ENCODE data around the gene PHOX2A.
"Not testable (repeated sequence)": the region's sequence is repeated elsewhere in the genome, so short reads cannot be mapped to it uniquely, and the experiment has no call there.

Gene PHOX2A

DNA sequence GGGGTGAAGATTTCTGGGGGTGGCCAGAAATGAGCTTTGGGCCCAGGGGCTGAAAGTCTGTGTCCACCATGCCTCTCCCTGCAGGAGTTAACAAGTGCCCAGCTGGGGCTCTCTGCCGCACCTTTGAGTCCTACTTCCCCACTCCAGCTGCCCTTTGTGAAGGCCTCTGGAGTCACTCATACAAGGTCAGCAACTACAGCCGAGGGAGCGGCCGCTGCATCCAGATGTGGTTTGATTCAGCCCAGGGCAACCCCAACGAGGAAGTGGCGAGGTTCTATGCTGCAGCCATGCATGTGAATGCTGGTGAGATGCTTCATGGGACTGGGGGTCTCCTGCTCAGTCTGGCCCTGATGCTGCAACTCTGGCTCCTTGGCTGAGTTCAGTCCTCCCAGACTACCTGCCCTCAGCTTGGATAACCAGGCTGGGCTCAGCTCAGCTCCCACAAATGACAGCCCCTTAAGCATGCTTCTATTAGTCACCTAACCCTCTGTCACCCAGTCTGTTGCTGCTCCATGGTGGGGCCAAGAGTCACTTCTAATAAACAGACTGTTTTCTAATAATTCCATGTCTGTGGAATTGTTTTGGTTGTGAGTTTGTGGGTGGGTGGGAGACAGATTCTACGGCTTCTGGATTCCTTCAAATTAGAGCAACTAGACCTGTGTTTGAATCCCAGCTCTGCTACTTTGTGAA is 22.4 kb downstream of the PHOX2A start:
- DNase-seq, result no peak

DNA sequence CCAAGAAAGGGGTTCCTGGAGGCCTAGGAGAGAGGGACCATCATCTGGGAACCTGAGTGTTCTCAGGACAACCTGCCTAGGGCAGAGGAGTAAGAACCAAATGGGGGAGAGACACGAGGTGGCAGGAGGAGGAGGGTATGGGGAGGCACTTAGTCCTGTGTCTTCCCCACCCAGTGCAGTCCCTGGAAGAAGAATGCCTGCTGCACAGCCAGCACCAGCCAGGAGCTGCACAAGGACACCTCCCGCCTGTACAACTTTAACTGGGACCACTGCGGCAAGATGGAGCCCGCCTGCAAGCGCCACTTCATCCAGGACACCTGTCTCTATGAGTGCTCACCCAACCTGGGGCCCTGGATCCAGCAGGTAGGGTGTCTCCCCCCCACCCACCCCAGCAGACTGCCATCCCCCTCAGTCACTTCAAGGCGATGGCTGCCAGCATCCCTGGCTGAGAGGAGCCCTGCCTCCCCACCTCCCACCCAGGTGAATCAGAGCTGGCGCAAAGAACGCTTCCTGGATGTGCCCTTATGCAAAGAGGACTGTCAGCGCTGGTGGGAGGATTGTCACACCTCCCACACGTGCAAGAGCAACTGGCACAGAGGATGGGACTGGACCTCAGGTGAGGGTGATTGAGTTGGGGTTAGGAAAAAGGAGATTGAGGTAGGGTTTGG is 23.1 kb downstream of the PHOX2A start:
- DNase-seq, result no peak

DNA sequence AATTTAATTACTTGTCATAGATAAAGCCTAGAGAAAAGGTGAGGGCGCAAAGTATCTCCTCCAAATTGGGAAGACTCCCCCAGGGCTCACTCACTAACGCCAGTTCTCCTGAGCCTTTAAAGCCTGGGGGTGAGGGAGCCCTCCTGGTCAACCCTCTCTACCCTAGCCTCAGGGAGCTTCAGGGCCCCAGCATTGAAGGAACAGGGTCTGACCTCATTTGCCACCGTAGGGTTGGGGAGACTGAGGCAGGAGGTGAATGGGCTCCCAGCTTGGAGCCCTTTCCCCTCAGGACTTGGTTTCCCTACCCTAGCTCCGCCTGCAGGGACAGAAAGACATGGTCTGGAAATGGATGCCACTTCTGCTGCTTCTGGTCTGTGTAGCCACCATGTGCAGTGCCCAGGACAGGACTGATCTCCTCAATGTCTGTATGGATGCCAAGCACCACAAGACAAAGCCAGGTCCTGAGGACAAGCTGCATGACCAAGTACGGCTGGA is 25.7 kb downstream of the PHOX2A start:
- no peak for DNase-seq

DNA sequence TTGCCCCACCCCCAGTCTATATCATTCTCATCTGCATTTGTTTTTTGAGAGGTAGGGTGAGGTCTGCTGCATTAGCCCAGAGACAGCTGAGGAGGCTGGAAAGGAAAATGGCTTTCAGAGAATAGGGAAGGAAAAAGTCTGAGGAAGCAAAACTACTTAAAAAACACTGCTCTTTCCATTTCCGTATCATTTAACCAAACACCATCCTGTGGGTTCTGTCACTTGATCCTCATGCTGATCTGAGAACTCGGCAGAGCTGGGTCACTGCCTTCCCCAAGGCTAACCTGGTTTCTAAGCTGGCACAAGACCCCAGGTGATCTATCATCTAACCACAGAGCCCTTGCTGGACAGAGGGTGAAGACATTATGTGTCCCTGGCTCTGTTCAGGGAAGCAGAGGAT is 26.1 kb downstream of the PHOX2A start:
- no peak for DNase-seq

DNA sequence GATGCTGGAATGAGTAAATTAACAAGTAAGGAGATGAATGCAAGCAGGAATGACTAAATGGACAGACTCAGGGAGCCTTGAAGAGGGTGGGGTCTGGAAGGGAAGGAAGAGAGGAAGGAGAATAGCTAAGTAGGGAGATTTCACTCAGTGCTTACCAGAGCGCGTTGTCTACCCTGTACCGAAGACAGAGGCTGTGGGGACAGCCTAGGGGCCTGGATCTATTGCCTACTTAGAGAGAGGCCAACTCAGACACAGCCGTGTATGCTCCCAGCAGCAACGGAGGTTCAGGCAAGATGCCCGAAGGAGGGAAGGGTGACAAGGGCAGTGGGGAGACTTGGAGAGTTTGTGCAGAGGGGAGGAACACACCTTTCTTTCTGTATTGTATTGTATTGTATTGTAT is 27.3 kb downstream of the PHOX2A start, which contains the start of gene FOLR2:
Gene FOLR2, plus strand, starts transcription at position 157 of the 400 bp plus-strand sequence. CDS start 1,791 bp downstream, outside the sequence.
- DNase-seq, result no peak

DNA sequence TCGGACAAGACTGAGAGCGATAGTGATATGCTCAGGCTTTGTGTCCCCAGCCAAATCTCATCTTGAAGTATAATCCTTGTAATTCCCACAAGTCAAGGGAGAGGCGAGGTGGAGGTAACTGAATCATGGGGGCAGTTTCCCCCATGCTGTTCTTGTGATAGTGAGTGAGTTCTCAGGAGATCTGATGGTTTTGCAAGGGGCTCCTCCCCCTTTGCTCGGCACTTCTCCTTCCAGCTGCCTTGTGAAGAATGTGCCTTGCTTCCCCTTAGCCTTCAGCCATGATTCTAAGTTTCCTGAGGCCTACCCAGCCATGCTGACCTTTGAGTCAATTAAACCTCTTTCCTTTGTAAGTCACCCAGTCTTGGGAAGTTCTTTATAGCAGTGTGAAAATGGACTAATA is 34.9 kb downstream of the PHOX2A start:
- DNase-seq, result no peak

DNA sequence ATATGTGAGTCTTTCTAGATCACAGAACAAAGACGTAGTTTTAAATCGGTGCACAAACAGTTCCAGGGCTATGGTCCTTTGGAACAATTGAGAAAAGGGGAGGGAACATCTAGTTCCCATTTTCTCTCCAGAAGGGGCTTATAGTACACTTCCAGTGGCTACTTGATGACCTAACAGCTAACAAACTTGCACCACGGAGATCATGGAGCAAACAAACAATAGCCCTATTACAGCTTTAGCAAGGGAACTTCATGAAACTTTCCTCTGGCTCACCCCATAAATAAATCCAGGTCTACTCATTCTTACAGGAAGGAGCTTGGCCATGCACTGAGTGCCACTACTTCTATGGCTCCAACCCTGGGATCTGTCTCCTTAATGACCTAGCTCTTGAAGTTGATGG is 35.7 kb downstream of the PHOX2A start:
- no peak for DNase-seq

DNA sequence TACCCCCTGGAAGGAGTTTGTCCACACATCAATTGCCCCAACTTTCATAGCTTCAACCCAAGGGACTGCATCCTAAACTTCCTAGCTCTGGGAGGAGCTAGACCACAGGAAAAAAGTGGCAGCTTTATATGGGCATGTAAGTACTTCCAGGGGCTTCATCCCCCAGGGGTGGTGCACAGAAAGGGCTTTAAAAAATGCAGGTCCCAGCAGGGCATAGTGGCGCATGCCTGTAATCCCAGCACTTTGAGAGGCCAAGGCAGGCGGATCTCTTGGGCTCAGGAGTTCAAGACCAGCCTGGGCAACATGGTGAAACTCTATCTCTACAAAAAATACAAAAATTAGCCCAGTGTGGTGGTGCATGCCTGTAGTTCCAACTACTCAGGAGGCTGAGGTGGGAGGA is 37.2 kb downstream of the PHOX2A start:
- DNase-seq, result not testable (repeated sequence)

DNA sequence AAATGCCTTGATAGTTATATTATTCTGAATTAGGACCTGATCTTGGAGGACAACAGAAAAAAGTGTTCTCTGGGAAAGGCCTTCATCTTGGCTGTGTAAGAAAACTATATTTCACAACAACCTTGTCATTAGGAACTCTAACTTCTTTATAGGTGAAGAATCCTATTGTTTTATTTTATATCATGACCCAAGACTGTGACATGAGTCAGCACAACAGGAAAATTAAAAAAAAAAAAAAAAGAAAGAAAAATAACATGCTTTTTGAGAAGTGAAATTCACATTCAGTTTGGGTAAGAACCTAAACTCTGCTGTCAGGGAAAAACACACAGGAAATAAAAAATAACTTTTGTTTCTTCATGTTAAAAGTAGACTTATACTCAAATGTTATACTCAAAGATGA is 39.1 kb downstream of the PHOX2A start:
- no peak for DNase-seq

DNA sequence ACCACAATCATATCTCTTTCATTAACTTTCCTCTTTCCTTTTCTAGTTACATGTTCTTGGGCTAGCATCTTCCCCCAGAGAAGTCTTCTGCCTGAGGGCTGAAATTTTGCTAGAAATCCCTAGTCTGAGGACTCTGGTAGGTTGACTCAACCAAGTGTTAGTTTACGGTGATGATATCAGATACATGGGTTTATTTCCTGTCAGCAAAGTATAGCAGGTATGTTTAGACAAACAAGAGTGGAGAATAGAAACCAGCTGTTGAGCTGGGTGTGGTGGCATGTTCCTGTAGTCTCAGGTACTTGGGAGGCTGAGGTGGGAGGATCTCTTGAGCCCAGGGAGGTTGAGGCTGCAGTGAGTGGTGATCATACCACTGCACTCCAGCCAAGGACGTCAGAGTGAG is 40.8 kb downstream of the PHOX2A start:
- DNase-seq, result no peak

DNA sequence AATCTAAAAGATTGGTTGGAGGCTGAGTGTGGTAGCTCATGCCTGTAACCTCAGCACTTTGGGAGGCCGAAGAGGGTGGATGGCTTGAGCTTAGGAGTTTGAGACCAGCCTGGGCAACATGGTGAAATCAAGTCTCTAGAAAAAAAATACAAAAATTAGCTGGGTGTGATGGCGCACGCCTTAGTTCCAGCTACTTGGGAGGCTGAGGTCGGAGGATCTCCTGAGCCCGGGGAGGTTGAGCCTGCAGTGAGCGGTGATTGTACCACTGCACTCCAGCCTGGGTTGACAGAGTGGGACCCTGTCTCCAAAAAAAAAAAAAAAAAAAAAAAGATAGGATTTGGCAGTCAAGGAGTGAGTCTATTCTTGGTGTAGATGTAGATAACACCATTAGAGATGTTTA is 41.4 kb downstream of the PHOX2A start:
- no peak for DNase-seq

DNA sequence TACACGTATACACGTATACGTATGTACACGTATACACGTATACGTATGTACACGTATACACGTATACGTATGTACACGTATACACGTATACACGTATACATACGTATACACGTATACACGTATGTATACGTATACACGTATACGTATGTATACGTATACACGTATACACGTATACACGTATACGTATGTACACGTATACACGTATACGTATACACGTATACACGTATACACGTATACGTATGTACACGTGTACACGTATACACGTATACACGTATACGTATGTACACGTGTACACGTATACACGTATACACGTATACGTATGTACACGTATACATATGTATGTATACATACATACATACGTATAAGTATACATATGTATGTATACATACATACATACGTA is 42.5 kb downstream of the PHOX2A start:
- DNase-seq, result not testable (repeated sequence)

DNA sequence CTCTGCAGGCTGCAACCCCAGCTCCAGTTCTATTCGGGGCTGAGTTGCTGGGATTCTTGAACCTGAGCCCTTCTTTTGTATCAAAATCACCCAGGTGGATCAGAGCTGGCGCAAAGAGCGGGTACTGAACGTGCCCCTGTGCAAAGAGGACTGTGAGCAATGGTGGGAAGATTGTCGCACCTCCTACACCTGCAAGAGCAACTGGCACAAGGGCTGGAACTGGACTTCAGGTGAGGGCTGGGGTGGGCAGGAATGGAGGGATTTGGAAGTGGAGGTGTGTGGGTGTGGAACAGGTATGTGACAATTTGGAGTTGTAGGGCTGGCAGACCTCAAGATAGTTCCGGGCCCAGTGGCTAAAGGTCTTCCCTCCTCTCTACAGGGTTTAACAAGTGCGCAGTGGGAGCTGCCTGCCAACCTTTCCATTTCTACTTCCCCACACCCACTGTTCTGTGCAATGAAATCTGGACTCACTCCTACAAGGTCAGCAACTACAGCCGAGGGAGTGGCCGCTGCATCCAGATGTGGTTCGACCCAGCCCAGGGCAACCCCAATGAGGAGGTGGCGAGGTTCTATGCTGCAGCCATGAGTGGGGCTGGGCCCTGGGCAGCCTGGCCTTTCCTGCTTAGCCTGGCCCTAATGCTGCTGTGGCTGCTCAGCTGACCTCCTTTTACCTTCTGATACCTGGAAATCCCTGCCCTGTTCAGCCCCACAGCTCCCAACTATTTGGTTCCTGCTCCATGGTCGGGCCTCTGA is 48.3 kb downstream of the PHOX2A start:
- DNase-seq, result no peak

DNA sequence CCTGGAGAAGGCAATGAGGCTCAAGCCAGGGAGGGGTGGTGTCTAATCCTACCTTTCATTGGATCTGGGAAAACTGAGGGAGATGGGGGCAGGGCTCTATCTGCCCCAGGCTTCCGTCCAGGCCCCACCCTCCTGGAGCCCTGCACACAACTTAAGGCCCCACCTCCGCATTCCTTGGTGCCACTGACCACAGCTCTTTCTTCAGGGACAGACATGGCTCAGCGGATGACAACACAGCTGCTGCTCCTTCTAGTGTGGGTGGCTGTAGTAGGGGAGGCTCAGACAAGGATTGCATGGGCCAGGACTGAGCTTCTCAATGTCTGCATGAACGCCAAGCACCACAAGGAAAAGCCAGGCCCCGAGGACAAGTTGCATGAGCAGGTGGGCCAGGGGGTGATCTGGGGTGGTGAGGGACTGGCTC is 52.0 kb downstream of the PHOX2A start, which contains the start of gene FOLR1:
Gene FOLR1, plus strand, starts transcription at position 180 of the 421 bp plus-strand sequence. Its CDS starts 34 bp downstream, at position 214.
- DNase-seq, result no peak

DNA sequence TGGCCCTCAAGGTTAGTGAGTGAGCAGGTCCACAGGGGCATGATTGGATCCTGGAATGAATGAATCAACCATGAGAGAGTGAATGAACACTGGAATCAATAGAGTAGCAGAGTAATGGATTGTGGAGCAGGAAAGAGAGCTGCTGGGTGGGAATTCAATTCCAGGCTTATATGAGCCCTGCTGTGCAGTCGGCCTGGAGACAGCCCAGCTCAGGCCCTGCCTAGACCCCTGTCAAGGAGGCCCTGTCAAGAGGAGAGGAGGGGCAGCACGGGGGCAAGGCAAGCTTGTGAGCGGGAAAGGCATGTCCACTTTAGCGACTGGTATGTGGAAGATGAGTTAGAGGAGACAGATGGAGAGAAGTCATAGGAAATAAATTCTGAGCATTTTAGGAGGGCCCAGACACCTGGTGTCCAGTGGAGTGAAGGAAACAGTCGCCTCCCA is 53.3 kb downstream of the PHOX2A start:
- no peak for DNase-seq

DNA sequence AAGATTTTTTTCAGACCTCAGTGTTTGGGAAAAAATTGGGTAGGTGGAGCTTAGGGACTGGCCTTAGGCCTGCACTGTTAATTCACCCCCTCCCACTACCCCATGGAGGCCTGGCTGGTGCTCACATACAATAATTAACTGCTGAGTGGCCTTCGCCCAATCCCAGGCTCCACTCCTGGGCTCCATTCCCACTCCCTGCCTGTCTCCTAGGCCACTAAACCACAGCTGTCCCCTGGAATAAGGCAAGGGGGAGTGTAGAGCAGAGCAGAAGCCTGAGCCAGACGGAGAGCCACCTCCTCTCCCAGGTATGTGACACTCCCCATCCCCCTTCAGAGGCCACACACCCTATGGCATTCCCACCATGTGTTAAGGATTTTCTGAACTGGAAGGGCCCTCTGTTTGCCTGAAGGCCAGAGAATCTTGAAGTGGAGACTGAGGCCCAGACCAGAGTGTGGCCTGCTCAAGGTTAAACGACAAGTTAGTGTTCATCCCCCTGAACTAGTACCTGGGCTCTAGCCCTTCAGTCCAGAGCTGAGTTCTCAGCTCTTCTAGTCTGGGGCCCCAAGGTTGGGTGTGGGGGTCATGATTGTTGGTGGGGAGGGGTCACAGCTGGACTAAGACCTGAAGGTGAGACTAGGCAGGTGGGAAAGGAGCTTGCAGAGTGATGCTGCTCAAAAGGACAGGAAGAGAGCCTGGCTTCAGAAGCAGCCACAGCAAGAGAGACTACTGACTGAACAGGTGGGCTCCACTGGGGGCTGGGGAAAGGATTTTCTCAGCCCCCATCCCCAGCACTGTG is 54.3 kb downstream of the PHOX2A start:
- no peak for DNase-seq

Measured in stimulated activated CD4-positive, alpha-beta T cell treated with anti-CD3 and anti-CD28 coated beads, Interleukin-4, amount 100 ng/mL, for 1 hour (primary cell).